Cardiac atrium fibroblast (primary cell): ENCODE results near the gene LCE1F. TPM values are rescaled to one million over a fixed set of nuclear protein-coding genes. Genes with fewer than 3 reads are reported as not detected.

Experiments
- total RNA-seq: library from RNA; depleted of rRNA; stranded (reverse); fragments of >200 nt; gene quantifications from 2 replicates; pipeline ENCODE4 v1.2.3, GENCODE V29; 2015

The LCE1F gene
- total RNA-seq: not detected in 2 replicates

GRCh38 chr1:152774875-152775274, at the start of gene LCE1F:
Gene LCE1F, plus strand, starts transcription at chr1:152775140. Its CDS starts 1,232 bp downstream, at chr1:152776372.

GRCh38 chr1:152757747-152758146, 17.2 kb upstream of the LCE1F start, which contains the start of gene KPRP:
Gene KPRP, plus strand, starts transcription at chr1:152758025. Its CDS starts 1,564 bp downstream, at chr1:152759589.

GRCh38 chr1:152786077-152786476, 11.1 kb downstream of the LCE1F start, which contains the start of gene LCE1E:
Gene LCE1E, plus strand, starts transcription at chr1:152786257. Its CDS starts 1,043 bp downstream, at chr1:152787300.

GRCh38 chr1:152796421-152796820, 21.5 kb downstream of the LCE1F start, which contains the start of gene LCE1D:
Gene LCE1D, plus strand, starts transcription at chr1:152796721. Its CDS starts 1,074 bp downstream, at chr1:152797795.

GRCh38 chr1:152806576-152806975, 31.6 kb downstream of the LCE1F start, which contains the start of gene LCE1C:
Gene LCE1C, minus strand, starts transcription at chr1:152806651. Its CDS starts 1,173 bp downstream, at chr1:152805478.

GRCh38 chr1:152811671-152812070, 36.7 kb downstream of the LCE1F start, which contains the start of gene LCE1B:
Gene LCE1B, plus strand, starts transcription at chr1:152811971. Its CDS starts 476 bp downstream, at chr1:152812447.

Other genes with a start within 250 kb of the LCE1F start
- gene LCE3E, start 208.4 kb upstream of the LCE1F start, total RNA-seq: not detected in 2 replicates
- not detected in 2 replicates for gene LCE3D, start 194.6 kb upstream of the LCE1F start, total RNA-seq
- not detected in 2 replicates for gene LCE3C, start 174.9 kb upstream of the LCE1F start, total RNA-seq
- gene LCE3B, start 161.3 kb upstream of the LCE1F start, total RNA-seq: not detected in 2 replicates
- gene LCE3A, start 152.0 kb upstream of the LCE1F start, total RNA-seq: not detected in 2 replicates
- not detected in 2 replicates for gene LCE2D, start 111.8 kb upstream of the LCE1F start, total RNA-seq
- gene LCE2C, start 99.9 kb upstream of the LCE1F start, total RNA-seq: not detected in 2 replicates
- not detected in 2 replicates for gene LCE2B, start 89.0 kb upstream of the LCE1F start, total RNA-seq
- gene LCE2A, start 76.8 kb upstream of the LCE1F start, total RNA-seq: not detected in 2 replicates
- not detected in 2 replicates for gene LCE4A, start 67.0 kb upstream of the LCE1F start, total RNA-seq
- gene KPRP, start 17.1 kb upstream of the LCE1F start, total RNA-seq: not detected in 2 replicates
- gene LCE1E, start 11.1 kb downstream of the LCE1F start, total RNA-seq: not detected in 2 replicates
- not detected in 2 replicates for gene LCE1D, start 21.6 kb downstream of the LCE1F start, total RNA-seq
- not detected in 2 replicates for gene LCE1C, start 31.5 kb downstream of the LCE1F start, total RNA-seq
- not detected in 2 replicates for gene LCE1B, start 36.8 kb downstream of the LCE1F start, total RNA-seq
- not detected in 2 replicates for gene LCE1A, start 52.3 kb downstream of the LCE1F start, total RNA-seq
- gene LCE6A, start 67.7 kb downstream of the LCE1F start, total RNA-seq: not detected in 2 replicates
- not detected in 2 replicates for gene LCE7A, start 84.9 kb downstream of the LCE1F start, total RNA-seq
- not detected in 2 replicates for gene SMCP, start 103.2 kb downstream of the LCE1F start, total RNA-seq
- gene IVL, start 133.4 kb downstream of the LCE1F start, total RNA-seq: not detected in 2 replicates
- not detected in 2 replicates for gene SPRR5, start 172.1 kb downstream of the LCE1F start, total RNA-seq
- gene SPRR4, start 195.5 kb downstream of the LCE1F start, total RNA-seq: not detected in 2 replicates
- gene SPRR1A, start 208.9 kb downstream of the LCE1F start, total RNA-seq: not detected in 2 replicates
- not detected in 2 replicates for gene SPRR3, start 226.6 kb downstream of the LCE1F start, total RNA-seq